ENCODE results near the gene PACSIN1. TPM values are rescaled to one million over a fixed set of nuclear protein-coding genes. Genes with fewer than 3 reads are reported as not detected.

Gene PACSIN1
- total RNA-seq, 6 experiments from 2014 or later, result 0.05 to 0.37 (median 0.22) TPM; not detected in 1

DNA sequence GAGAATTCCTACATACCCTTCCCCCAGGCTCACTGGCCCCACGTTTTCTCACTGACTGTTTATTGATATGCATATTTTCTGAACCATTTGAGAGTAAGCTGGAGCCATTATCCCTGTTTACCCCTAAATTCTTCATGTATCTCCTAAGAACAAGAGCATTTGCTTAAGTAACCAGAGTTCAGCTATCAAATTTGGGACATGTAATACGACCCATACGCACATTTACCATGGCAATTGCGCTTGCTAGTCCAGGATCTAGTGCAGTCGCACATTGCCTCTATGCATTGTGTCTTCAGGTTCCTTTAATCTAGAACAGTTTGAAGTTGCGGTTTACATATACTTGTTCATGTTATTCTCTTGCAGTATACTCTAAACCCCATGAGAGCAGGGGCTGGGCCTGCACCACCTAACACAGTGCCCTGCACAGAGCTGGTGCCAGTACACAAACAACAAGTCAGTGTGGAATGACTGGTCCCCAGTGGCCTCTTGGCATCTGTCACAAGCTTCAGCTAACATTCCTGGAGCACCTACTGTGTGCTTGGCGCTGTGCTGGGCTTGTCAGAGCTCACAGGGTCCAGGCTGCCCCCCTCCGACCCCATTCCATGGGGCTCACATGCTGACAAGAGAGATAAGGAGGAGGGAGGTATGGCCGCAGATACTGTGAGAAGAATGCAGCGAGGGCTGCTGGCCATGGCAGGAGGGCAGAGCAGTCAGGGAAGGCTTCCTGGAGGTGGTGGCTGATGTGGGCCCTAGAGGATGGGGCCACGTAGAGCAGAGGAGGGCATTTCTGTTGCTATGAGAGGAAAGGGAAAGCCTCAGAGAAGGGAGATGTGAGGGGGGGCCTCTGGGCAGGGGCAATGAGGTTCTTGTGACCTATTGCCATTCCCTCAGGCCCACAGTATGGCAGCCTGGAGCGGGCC is 62.1 kb downstream of the PACSIN1 start:
- intact Hi-C loops (cut with DNase I), result loop anchor here in 1 of 2 donors (10.0 kb wide), 1 partner anchor 63 kb away; the partner anchor contains the start of gene PACSIN1
- DNase-seq, result no peak
- WGBS (ENCODE audit: insufficient coverage, low coverage, low lambda C conversion rate, missing lambda C conversion rate), result 77% methylated on average over 9 of the region's 12 CpGs

DNA sequence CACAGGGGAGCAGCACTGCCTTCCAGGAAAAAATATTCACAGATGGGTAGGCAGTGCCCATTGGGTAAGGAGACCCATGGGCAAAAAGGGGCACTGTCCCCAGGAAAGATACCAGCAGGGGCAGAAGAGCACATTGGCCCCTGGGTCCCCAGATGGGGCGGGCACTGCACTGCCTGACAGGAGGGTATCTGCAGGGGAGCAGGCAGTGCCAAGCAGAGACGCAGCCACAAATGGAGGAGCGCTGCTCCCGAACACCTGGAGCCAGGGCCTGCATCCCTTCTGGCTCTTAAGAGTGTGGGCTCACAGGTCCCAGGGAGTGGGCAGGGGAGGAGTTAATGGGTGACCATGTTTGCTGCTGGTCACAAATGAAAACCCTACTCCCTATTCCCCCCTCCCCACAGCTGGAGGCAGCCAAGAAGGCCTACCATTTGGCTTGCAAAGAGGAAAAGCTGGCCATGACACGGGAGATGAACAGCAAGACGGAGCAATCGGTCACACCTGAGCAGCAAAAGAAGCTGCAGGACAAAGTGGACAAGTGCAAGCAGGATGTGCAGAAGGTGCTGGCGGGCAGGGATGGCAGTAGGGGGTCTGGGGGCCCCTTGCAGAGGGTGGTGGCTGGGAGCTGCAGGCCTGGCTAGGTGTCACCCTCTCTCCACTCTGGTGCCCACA is 63.3 kb downstream of the PACSIN1 start:
- no peaks in the 10 kb centered on the region for H3K27me3 ChIP-seq
- H3K4me3 ChIP-seq, result no peak overlapping the region
- H3K36me3 ChIP-seq, result no peaks in the 10 kb centered on the region
- WGBS (ENCODE audit: insufficient coverage, low coverage, low lambda C conversion rate, missing lambda C conversion rate), result 95% methylated on average over 3 of the region's 8 CpGs
- DNase-seq, result no peak
- H3K9me3 ChIP-seq, result no peaks in the 10 kb centered on the region
- ATAC-seq, result no peak
- H3K4me1 ChIP-seq, result peaks cover 0 to 9% (median 0%) of the 10 kb centered on the region in 4 donors
- intact Hi-C loops (cut with DNase I), result loop anchor here in 1 of 2 donors (10.0 kb wide), 1 partner anchor 64 kb away; the partner anchor contains the start of gene PACSIN1
- TF ChIP-seq, protein P1, sequence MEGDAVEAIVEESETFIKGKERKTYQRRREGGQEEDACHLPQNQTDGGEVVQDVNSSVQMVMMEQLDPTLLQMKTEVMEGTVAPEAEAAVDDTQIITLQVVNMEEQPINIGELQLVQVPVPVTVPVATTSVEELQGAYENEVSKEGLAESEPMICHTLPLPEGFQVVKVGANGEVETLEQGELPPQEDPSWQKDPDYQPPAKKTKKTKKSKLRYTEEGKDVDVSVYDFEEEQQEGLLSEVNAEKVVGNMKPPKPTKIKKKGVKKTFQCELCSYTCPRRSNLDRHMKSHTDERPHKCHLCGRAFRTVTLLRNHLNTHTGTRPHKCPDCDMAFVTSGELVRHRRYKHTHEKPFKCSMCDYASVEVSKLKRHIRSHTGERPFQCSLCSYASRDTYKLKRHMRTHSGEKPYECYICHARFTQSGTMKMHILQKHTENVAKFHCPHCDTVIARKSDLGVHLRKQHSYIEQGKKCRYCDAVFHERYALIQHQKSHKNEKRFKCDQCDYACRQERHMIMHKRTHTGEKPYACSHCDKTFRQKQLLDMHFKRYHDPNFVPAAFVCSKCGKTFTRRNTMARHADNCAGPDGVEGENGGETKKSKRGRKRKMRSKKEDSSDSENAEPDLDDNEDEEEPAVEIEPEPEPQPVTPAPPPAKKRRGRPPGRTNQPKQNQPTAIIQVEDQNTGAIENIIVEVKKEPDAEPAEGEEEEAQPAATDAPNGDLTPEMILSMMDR (IDR thresholded peaks at IDR 0.05), result no peak
- no peak for TF ChIP-seq POLR2A (IDR thresholded peaks at IDR 0.05)
- no peak overlapping the region for H3K27ac ChIP-seq

More for the DNA sequence above, 62.1 kb downstream of the PACSIN1 start:
- ATAC-seq, result no peak
- no peak overlapping the region for H3K4me3 ChIP-seq
- H3K27ac ChIP-seq, result no peak overlapping the region
- no peaks in the 10 kb centered on the region for H3K27me3 ChIP-seq
- no peaks in the 10 kb centered on the region for H3K36me3 ChIP-seq
- TF ChIP-seq, protein P1 (IDR thresholded peaks at IDR 0.05), result no peak
- no peak for TF ChIP-seq POLR2A (IDR thresholded peaks at IDR 0.05)
- H3K4me1 ChIP-seq, result peaks cover 0 to 9% (median 0%) of the 10 kb centered on the region in 4 donors
- no peaks in the 10 kb centered on the region for H3K9me3 ChIP-seq

DNA sequence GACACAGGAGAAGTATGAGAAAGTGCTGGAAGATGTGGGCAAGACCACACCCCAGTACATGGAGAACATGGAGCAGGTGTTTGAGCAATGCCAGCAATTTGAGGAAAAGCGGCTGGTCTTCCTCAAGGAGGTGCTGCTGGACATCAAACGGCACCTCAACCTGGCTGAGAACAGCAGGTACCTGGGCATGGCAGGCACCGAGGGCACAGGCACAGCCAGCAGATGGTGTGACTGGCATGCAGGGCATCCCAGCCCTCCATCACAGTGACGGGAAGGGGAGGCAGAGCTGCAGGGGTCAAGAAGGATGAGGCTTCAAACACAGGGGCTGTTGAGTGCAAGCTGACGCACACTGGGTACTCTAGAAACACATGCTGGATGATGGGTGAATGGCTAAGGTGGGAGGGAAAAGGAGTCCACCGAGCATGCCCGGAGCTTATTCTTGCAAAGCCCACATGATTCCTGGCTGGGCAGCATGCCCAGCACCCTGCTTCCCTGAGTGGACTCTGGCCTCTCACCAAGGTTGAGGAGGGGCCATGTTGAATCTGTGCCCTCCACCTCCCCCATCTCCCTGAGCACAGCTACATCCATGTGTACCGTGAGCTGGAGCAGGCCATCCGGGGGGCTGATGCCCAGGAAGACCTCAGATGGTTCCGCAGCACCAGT is 63.9 kb downstream of the PACSIN1 start:
- H3K27me3 ChIP-seq, result no peaks in the 10 kb centered on the region
- peaks cover 0 to 9% (median 0%) of the 10 kb centered on the region in 4 donors for H3K4me1 ChIP-seq
- WGBS (ENCODE audit: insufficient coverage, low coverage, low lambda C conversion rate, missing lambda C conversion rate), result 38% methylated on average over 6 of the region's 10 CpGs
- H3K36me3 ChIP-seq, result no peaks in the 10 kb centered on the region
- DNase-seq, result peak; percentile 80 to 82 (median 81)
- intact Hi-C loops (cut with DNase I), result loop anchor here (5.0 to 10.0 kb wide), 3 partner anchors 65 to 78 kb away; partner anchors contain the start of gene PACSIN1 (in 1 of the 2)
- peak; percentile 27 to 67 (median 64) for ATAC-seq
- H3K4me3 ChIP-seq, result no peak overlapping the region
- no peak overlapping the region for H3K27ac ChIP-seq
- TF ChIP-seq, protein P1 (IDR thresholded peaks at IDR 0.05), result no peak
- no peak for TF ChIP-seq POLR2A (IDR thresholded peaks at IDR 0.05)
- no peaks in the 10 kb centered on the region for H3K9me3 ChIP-seq

DNA sequence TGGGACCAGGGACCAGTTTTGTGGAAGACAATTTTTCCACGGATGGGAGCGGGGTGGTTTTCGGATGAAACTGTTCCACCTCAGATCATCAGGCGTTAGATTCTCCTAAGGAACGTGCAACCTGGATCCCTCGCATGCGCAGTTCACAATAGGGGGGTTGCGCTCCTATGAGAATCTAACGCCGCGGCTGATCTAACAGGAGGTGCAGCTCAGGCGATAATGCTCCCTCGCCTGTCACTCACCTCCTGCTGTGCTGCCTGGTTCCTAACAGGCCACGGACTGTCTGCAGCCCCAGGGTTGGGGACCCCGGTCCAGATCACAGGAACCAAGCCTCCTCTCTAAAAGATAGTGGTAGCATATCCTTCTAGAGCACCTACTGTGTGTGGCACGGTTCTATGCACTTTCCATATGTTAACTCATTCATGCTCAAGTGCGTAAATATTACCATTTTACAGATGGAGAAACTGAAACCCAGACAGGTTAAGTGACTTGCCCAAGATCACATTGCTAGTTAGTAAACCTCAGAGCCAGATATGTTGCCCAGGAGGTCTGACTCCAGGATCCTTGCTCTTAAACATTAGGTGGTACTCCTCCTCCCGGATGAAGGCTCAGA is 65.0 kb downstream of the PACSIN1 start:
- TF ChIP-seq POLR2A (IDR thresholded peaks at IDR 0.05), result no peak
- TF ChIP-seq, protein P1 (IDR thresholded peaks at IDR 0.05), result no peak
- Histone ChIP-seq H3K27ac (no peak overlapping the region), H3K4me1 (peaks cover 0 to 9% (median 0%) of the 10 kb centered on the region in 4 donors), H3K27me3 (no peaks in the 10 kb centered on the region), H3K9me3 (no peaks in the 10 kb centered on the region), H3K36me3 (no peaks in the 10 kb centered on the region), H3K4me3 (no peak overlapping the region)
- intact Hi-C loops (cut with DNase I), result loop anchor here (5.0 kb wide), 2 partner anchors 71 to 76 kb away; no protein-coding TSS in a partner anchor
- DNase-seq (no peak), ATAC-seq (no peak)
- 83% methylated on average over 7 of the region's 18 CpGs for WGBS (ENCODE audit: insufficient coverage, low coverage, low lambda C conversion rate, missing lambda C conversion rate)
